OCI-LY1 (cell line): Measurements from ENCODE around the gene FOXA1.

Experiments
- H2AFZ ChIP-seq: fragments of 200-600 bp; sonication (generic), shearing (Covaris generic); 2 replicates; pipeline ENCODE4 v1.6.0; 2014; ENCODE audit warnings: antibody characterized with exemption, mild to moderate bottlenecking, low read length
- H3F3A ChIP-seq: fragments of 200-600 bp; sonication (generic), shearing (Covaris generic); 2 replicates; pipeline ENCODE4 v1.6.0; 2014; ENCODE audit warnings: mild to moderate bottlenecking, antibody characterized with exemption, low read length, moderate library complexity; ENCODE audit not compliant: insufficient read depth
- H3K27ac ChIP-seq: fragments of 200-600 bp; sonication (generic); 2 replicates; pipeline ENCODE4 v1.5.1; 2014; ENCODE audit warnings: low read length, mixed run types, mild to moderate bottlenecking, low read depth; ENCODE audit not compliant: poor library complexity, severe bottlenecking
- H3K27me3 ChIP-seq: fragments of 200-600 bp; sonication (generic); 2 replicates; pipeline ENCODE4 v1.6.0; 2014; ENCODE audit warnings: antibody characterized with exemption, mild to moderate bottlenecking, low read length, moderate library complexity; ENCODE audit not compliant: insufficient read depth
- H3K36me3 ChIP-seq: fragments of 200-600 bp; sonication (generic); 2 replicates; pipeline ENCODE4 v1.6.1; 2014; ENCODE audit warnings: mild to moderate bottlenecking, antibody characterized with exemption, low read length, moderate library complexity, mixed read lengths; ENCODE audit not compliant: insufficient read depth
- H3K4me1 ChIP-seq: fragments of 200-600 bp; sonication (generic); 2 replicates; pipeline ENCODE4 v1.5.1; 2014; ENCODE audit warnings: mild to moderate bottlenecking, low read length, moderate library complexity; ENCODE audit not compliant: insufficient read depth, severe bottlenecking
- H3K4me2 ChIP-seq: fragments of 200-600 bp; sonication (generic), shearing (Covaris generic); 2 replicates; pipeline ENCODE4 v1.6.1; 2014; ENCODE audit warnings: low read length
- H3K4me3 ChIP-seq: fragments of 200-600 bp; sonication (generic); 2 replicates; pipeline ENCODE4 v1.5.1; 2014; ENCODE audit warnings: low read length, low read depth, mild to moderate bottlenecking, mixed read lengths; ENCODE audit not compliant: poor library complexity, severe bottlenecking
- H3K79me2 ChIP-seq: fragments of 200-600 bp; shearing (Covaris generic); 2 replicates; pipeline ENCODE4 v1.6.1; 2016; ENCODE audit warnings: mixed run types, low read length, mixed read lengths; ENCODE audit not compliant: insufficient read depth
- H3K9ac ChIP-seq: fragments of 200-600 bp; sonication (generic), shearing (Covaris generic); 2 replicates; pipeline ENCODE4 v1.6.1; 2014; ENCODE audit warnings: mild to moderate bottlenecking, low read length, mixed read lengths
- H3K9me2 ChIP-seq: fragments of 200-600 bp; sonication (generic), shearing (Covaris generic); 2 replicates; pipeline ENCODE4 v1.6.1; 2014; ENCODE audit warnings: low read depth, mild to moderate bottlenecking, low read length, mixed read lengths
- H3K9me3 ChIP-seq: fragments of 200-600 bp; shearing (Covaris generic); 2 replicates; pipeline ENCODE4 v1.6.1; 2014; ENCODE audit warnings: low read length, mixed read lengths
- H4K20me1 ChIP-seq: fragments of 200-600 bp; sonication (generic), shearing (Covaris generic); 2 replicates; pipeline ENCODE4 v1.6.0; 2016; ENCODE audit warnings: mild to moderate bottlenecking, low read length; ENCODE audit not compliant: insufficient read depth
- CTCF ChIP-seq: fragments of 200-600 bp; sonication (generic), shearing (Covaris generic); IDR thresholded peaks from 2 replicates; pipeline ENCODE4 v1.5.1; 2017; ENCODE audit warnings: mild to moderate bottlenecking, antibody characterized with exemption, low read length, moderate library complexity, mixed read lengths
- EZH2 ChIP-seq: fragments of 200-600 bp; sonication (generic), shearing (Covaris generic); IDR thresholded peaks from 2 replicates; pipeline ENCODE4 v1.8.0; 2017; ENCODE audit warnings: borderline replicate concordance, mixed run types, mild to moderate bottlenecking, antibody characterized with exemption, low read length, moderate library complexity, mixed read lengths

The FOXA1 gene

GRCh38 chr14:37600880-37601741 is 6.1 kb upstream of the FOXA1 start:
- no peak overlapping the region for H2AFZ ChIP-seq
- no peak overlapping the region for H3K27ac ChIP-seq
- no peaks in the 10 kb centered on the region for H4K20me1 ChIP-seq
- H3K4me1 ChIP-seq = no peaks in the 10 kb centered on the region
- H3F3A ChIP-seq = no peaks in the 10 kb centered on the region
- H3K4me2 ChIP-seq = no peak overlapping the region
- H3K9me2 ChIP-seq = no peaks in the 10 kb centered on the region
- no peak overlapping the region for H3K4me3 ChIP-seq
- no peaks in the 10 kb centered on the region for H3K79me2 ChIP-seq
- no peaks in the 10 kb centered on the region for H3K36me3 ChIP-seq
- no peaks in the 10 kb centered on the region for H3K9me3 ChIP-seq
- no peak overlapping the region for H3K9ac ChIP-seq
- no peaks in the 10 kb centered on the region for H3K27me3 ChIP-seq
- TF ChIP-seq CTCF (no peak), EZH2 (no peak)

GRCh38 chr14:37599507-37600368 is 4.7 kb upstream of the FOXA1 start:
- H3K79me2 ChIP-seq = no peaks in the 10 kb centered on the region
- H3F3A ChIP-seq = no peaks in the 10 kb centered on the region
- H3K27me3 ChIP-seq = no peaks in the 10 kb centered on the region
- H3K9ac ChIP-seq = no peak overlapping the region
- no peaks in the 10 kb centered on the region for H4K20me1 ChIP-seq
- no peak overlapping the region for H3K27ac ChIP-seq
- H3K36me3 ChIP-seq = no peaks in the 10 kb centered on the region
- H3K4me2 ChIP-seq = no peak overlapping the region
- H3K4me1 ChIP-seq = no peaks in the 10 kb centered on the region
- no peaks in the 10 kb centered on the region for H3K9me2 ChIP-seq
- no peak overlapping the region for H2AFZ ChIP-seq
- H3K4me3 ChIP-seq = no peak overlapping the region
- H3K9me3 ChIP-seq = no peaks in the 10 kb centered on the region
- TF ChIP-seq CTCF (no peak), EZH2 (no peak)

- no peaks in the 10 kb centered on the region for H3K27me3 ChIP-seq
- no peaks in the 10 kb centered on the region for H3K79me2 ChIP-seq
- no peak overlapping the region for H2AFZ ChIP-seq
- no peak overlapping the region for H3K4me2 ChIP-seq
- H3K9ac ChIP-seq = no peak overlapping the region
- no peaks in the 10 kb centered on the region for H3K36me3 ChIP-seq
- TF ChIP-seq EZH2 (no peak), CTCF (no peak)
- no peak overlapping the region for H3K27ac ChIP-seq
- no peaks in the 10 kb centered on the region for H3K4me1 ChIP-seq
- H3K9me3 ChIP-seq = no peaks in the 10 kb centered on the region
- no peak overlapping the region for H3K4me3 ChIP-seq
- H3K9me2 ChIP-seq = no peaks in the 10 kb centered on the region
- H4K20me1 ChIP-seq = no peaks in the 10 kb centered on the region
- no peaks in the 10 kb centered on the region for H3F3A ChIP-seq
Observed at GRCh38 chr14:37598747-37599506, 3.9 kb upstream of the FOXA1 start.
